ENCODE measurements around the gene FOXM1.

DNA sequence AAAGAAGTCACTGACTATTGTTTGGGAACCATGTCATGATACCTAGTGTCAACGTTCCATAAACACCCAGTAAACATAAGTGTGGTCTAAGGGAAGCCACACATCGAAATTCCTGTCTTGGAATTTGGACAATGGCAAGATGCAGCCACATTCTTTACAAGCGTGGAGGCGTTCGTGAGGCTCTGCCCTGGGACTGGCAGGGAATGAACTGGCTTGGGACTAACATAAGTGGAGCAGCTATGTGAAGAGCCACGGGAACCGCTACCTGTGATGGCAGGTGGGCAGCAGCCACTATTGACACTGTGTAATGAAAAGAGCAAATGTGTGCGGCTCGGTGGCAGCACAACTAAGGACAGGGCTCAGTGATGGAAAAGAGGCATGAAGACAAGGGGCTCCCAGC lies 32.2 kb downstream of the FOXM1 start:
- TF ChIP-seq CTCF (IDR thresholded peaks at IDR 0.05) (no peak), POLR2A (IDR thresholded peaks at IDR 0.05) (no peak)
